HEK293T (cell line): ENCODE data around the gene CTIF.

Source experiments
- CTCF ChIA-PET: fragments of 350-600 bp; formaldehyde crosslinking; extraction: SDS; loops from one replicate; lab custom pipeline; 2021; ENCODE audit warnings: antibody characterized with exemption, inconsistent platforms; lab: Yijun Ruan, JAX
- POLR2A ChIA-PET: fragments of 350-600 bp; formaldehyde crosslinking; extraction: SDS; loops from one replicate; lab custom pipeline; 2020; ENCODE audit warnings: antibody characterized with exemption, inconsistent platforms; lab: Yijun Ruan, JAX
- DNase-seq: peaks from one replicate; pipeline ENCODE4 v3.0.0; 2012; ENCODE audit warnings: mixed read lengths; ENCODE audit errors: extremely low spot score
- ARNT ChIP-seq: fragments of 450-650 bp; IDR thresholded peaks from 2 replicates; pipeline ENCODE4 v1.6.1; 2017; ENCODE audit warnings: mild to moderate bottlenecking
- BHLHE40 ChIP-seq: fragments of 450-650 bp; IDR thresholded peaks from 2 replicates; pipeline ENCODE4 v1.6.1; 2016; ENCODE audit warnings: mild to moderate bottlenecking, moderate library complexity, borderline replicate concordance
- CTBP1 ChIP-seq: fragments of 450-650 bp; IDR thresholded peaks from 2 replicates; pipeline ENCODE4 v1.6.1; 2016; ENCODE audit warnings: borderline replicate concordance
- ELF4 ChIP-seq: fragments of 450-650 bp; IDR thresholded peaks from 2 replicates; pipeline ENCODE4 v1.6.1; 2017; ENCODE audit warnings: antibody characterized with exemption
- FOXA1 ChIP-seq: fragments of 450-650 bp; IDR thresholded peaks from 2 replicates; pipeline ENCODE4 v1.6.1; 2016; ENCODE audit warnings: mild to moderate bottlenecking
- FOXK2 ChIP-seq: fragments of 450-650 bp; IDR thresholded peaks from 2 replicates; pipeline ENCODE4 v1.6.1; 2016; ENCODE audit warnings: mild to moderate bottlenecking
- FOXM1 ChIP-seq: fragments of 450-650 bp; IDR thresholded peaks from 2 replicates; pipeline ENCODE4 v1.6.1; 2017; ENCODE audit warnings: mild to moderate bottlenecking, borderline replicate concordance
- HDGF ChIP-seq: fragments of 450-650 bp; IDR thresholded peaks from 2 replicates; pipeline ENCODE4 v1.6.1; 2017; ENCODE audit warnings: antibody characterized with exemption, borderline replicate concordance
- L3MBTL2 ChIP-seq: fragments of 450-650 bp; conservative IDR thresholded peaks from 2 replicates; pipeline ENCODE4 v1.6.1; 2016; ENCODE audit warnings: mild to moderate bottlenecking
- LEF1 ChIP-seq: fragments of 450-650 bp; IDR thresholded peaks from 2 replicates; pipeline ENCODE4 v1.6.1; 2017; ENCODE audit warnings: mild to moderate bottlenecking, borderline replicate concordance
- NFRKB ChIP-seq: fragments of 450-650 bp; IDR thresholded peaks from 2 replicates; pipeline ENCODE4 v1.6.1; 2016; ENCODE audit warnings: mild to moderate bottlenecking, moderate library complexity
- PKNOX1 ChIP-seq: fragments of 450-650 bp; IDR thresholded peaks from 2 replicates; pipeline ENCODE4 v1.6.1; 2016
- SP1 ChIP-seq: fragments of 450-650 bp; IDR thresholded peaks from 2 replicates; pipeline ENCODE4 v1.6.1; 2017
- SUZ12 ChIP-seq: fragments of 450-650 bp; IDR thresholded peaks from 2 replicates; pipeline ENCODE4 v1.6.1; 2016; ENCODE audit warnings: mild to moderate bottlenecking
- TARDBP ChIP-seq: fragments of 450-650 bp; IDR thresholded peaks from 2 replicates; pipeline ENCODE4 v1.6.1; 2016
- ZNF384 ChIP-seq: fragments of 450-650 bp; IDR thresholded peaks from 2 replicates; pipeline ENCODE4 v1.6.1; 2016

The CTIF gene

GRCh38 chr18:48609114-48609513 is 70.3 kb downstream of the CTIF start:
- POLR2A ChIA-PET = no interaction called here
- CTCF ChIA-PET = no interaction called here
- no peak for DNase-seq
- TF ChIP-seq ARNT (no peak), BHLHE40 (no peak), LEF1 (no peak), NFRKB (no peak), ZNF384 (no peak)

- POLR2A ChIA-PET = no interaction called here
- no peak for DNase-seq
- CTCF ChIA-PET = no interaction called here
- no peak for TF ChIP-seq NFRKB
- TF ChIP-seq L3MBTL2 = no peak
These were observed 71.3 kb downstream of the CTIF start for GRCh38 chr18:48609820-48610815.

GRCh38 chr18:48611203-48611602 is 72.4 kb downstream of the CTIF start:
- ChIA-PET CTCF (no interaction called here), POLR2A (no interaction called here)
- no peak for TF ChIP-seq FOXA1
- TF ChIP-seq LEF1 = no peak
- TF ChIP-seq CTBP1 = no peak
- TF ChIP-seq ZNF384 = no peak
- DNase-seq = no peak

GRCh38 chr18:48611785-48612480 is 73.1 kb downstream of the CTIF start:
- CTCF ChIA-PET = no interaction called here
- no peak for DNase-seq
- TF ChIP-seq HDGF = no peak
- no peak for TF ChIP-seq CTBP1
- no peak for TF ChIP-seq ZNF384
- TF ChIP-seq BHLHE40 = no peak
- TF ChIP-seq PKNOX1 = no peak
- no peak for TF ChIP-seq TARDBP
- TF ChIP-seq LEF1 = no peak
- no peak for TF ChIP-seq FOXK2
- no peak for TF ChIP-seq ELF4
- no peak for TF ChIP-seq NFRKB
- no peak for TF ChIP-seq L3MBTL2
- POLR2A ChIA-PET = no interaction called here

GRCh38 chr18:48612511-48612910 is 73.7 kb downstream of the CTIF start:
- ChIA-PET POLR2A (no interaction called here), CTCF (no interaction called here)
- no peak for DNase-seq
- no peak for TF ChIP-seq L3MBTL2
- no peak for TF ChIP-seq ARNT
- no peak for TF ChIP-seq SUZ12
- TF ChIP-seq FOXK2 = no peak
- TF ChIP-seq ZNF384 = no peak
- no peak for TF ChIP-seq FOXA1
- TF ChIP-seq LEF1 = no peak
- TF ChIP-seq FOXM1 = no peak
- no peak for TF ChIP-seq ELF4
- no peak for TF ChIP-seq BHLHE40
- no peak for TF ChIP-seq CTBP1

GRCh38 chr18:48612917-48613316 is 74.1 kb downstream of the CTIF start:
- ChIA-PET CTCF (no interaction called here), POLR2A (no interaction called here)
- DNase-seq = no peak
- TF ChIP-seq ELF4 = no peak
- no peak for TF ChIP-seq BHLHE40
- no peak for TF ChIP-seq FOXK2
- no peak for TF ChIP-seq FOXM1
- TF ChIP-seq HDGF = no peak
- no peak for TF ChIP-seq TARDBP
- no peak for TF ChIP-seq ARNT
- no peak for TF ChIP-seq LEF1
- TF ChIP-seq L3MBTL2 = no peak
- no peak for TF ChIP-seq SUZ12
- no peak for TF ChIP-seq FOXA1
- no peak for TF ChIP-seq PKNOX1
- no peak for TF ChIP-seq SP1
- no peak for TF ChIP-seq ZNF384
- TF ChIP-seq CTBP1 = no peak
